GM19328 (cell line): ENCODE data around the gene OR3A2.
"Not testable (repeated sequence)": the region's sequence is repeated elsewhere in the genome, so short reads cannot be mapped to it uniquely, and the experiment has no call there.

Experiments
- ATAC-seq: cut with Tn5 transposase; IDR thresholded peaks from one replicate; pipeline ENCODE4 v1.9.1; 2021; ENCODE audit warnings: mild to moderate bottlenecking, moderate library complexity; ENCODE audit not compliant: unreplicated experiment

OR3A2 gene

DNA sequence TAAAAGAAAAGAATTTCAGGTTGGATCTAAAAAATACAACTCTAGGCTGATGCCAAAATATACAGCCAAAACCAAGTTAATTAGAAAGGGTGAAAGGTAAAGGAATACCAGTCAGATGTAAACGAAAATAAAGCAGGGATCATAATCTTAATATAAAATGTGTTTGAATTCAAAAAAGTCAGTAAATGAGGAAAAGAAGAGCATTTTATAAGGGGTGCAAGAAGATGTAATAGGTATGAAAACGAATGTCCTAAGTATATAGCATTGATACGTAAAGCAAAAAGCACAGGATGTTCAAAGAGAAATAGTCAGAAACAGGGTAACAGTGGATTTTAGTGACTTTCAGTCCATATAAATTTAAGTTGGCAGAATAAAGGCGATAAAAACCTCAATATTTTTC, 90.5 kb downstream of the OR3A2 start:
- ATAC-seq = no peak

DNA sequence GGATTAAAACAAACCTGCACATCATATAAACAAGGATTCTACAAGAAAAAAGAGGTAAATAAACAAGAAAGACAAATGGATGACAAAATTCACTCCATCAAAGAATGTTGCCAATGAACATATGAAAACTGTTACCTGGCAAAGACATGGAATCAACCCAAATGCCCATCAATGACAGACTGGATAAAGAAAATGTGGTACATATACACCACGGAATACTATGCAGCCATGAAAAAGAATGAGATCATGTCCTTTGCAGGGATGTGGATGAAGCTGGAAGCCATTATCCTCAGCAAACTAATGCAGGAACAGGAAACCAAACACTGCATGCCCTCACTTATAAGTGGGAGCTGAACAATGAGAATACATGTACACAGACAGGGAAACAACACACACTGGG, 92.6 kb downstream of the OR3A2 start:
- not testable (repeated sequence) for ATAC-seq

GRCh38 chr17:3282901-3283300, 103.2 kb downstream of the OR3A2 start:
- no peak for ATAC-seq

- no peak for ATAC-seq
Measured at GRCh38 chr17:3276126-3276525, 110.0 kb downstream of the OR3A2 start.

DNA sequence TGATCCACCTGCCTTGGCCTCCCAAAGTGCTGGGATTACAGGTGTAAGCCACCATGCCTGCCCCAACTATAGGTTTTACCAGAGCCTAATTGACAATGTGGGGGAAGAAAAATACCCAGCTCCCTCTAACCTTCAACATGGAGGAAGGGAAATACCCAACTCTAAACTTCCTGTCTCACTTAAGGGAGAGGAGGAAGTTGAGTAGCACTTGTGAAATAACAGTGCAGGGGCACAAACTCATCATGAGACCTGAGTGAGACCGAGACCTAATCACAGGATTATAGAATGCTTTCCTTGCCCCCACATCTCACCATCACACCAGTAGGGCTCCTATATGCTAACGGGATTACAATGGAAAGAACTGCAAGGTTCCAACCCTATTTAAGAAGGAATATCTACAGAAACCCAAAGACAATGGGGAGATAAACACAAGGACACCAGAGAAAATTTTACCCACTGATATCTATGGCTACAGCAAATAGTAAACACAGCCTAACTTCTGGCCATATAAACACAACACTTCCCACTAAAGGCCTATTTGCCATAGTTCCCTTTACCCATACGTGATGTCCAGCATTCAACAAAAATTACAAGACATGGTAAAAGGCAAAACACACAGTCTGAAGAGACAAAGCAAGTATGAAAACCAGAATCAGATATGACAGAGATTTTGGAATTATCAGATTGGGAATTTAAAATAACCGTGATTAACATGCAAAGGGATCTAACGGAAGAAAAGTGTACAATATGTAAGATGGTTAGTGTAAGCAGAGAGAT, 114.8 kb downstream of the OR3A2 start:
- ATAC-seq = no peak

- ATAC-seq = no peak
Measured at GRCh38 chr17:3260600-3260999, 125.5 kb downstream of the OR3A2 start.

DNA sequence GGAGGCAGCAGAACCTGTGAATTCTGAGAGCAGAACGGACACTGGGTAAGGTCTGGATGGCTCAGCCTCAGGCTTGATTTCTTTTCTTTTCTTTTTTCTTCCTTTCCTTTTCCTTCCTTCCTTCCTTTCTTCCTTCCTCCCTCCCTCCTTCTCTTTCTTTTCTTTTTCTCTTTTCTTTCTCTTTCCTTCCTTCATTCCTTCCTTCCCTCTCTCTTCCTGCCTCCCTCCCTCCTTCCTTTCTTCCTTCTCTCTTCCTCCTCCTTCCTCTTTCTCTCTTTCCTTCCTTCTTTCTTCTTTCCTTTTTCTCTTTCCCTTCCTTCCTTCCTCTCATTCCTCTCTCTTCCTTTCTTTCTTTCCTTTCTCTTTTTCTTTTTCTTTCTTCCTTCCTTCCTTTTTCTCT, 125.9 kb downstream of the OR3A2 start:
- ATAC-seq = no peak

GRCh38 chr17:3256575-3256974, 129.5 kb downstream of the OR3A2 start:
- no peak for ATAC-seq

DNA sequence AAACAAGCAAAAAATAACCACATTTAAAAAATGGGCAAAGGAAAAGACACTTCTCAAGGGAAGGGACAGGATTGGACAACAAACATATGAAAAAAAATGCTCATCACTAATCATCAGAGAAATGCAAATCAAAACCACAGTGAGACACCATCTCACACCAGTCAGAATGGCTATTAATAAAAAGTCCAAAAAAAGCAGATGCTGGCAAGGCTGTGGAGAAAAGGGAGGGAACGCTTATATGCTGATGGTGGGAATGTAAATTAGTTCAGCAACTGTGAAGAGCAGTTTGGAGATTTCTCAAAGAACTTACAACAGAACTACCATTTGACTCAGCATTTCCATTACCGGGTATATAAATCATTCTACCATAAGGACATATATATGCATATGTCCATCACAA, 137.1 kb downstream of the OR3A2 start:
- ATAC-seq = not testable (repeated sequence)

DNA sequence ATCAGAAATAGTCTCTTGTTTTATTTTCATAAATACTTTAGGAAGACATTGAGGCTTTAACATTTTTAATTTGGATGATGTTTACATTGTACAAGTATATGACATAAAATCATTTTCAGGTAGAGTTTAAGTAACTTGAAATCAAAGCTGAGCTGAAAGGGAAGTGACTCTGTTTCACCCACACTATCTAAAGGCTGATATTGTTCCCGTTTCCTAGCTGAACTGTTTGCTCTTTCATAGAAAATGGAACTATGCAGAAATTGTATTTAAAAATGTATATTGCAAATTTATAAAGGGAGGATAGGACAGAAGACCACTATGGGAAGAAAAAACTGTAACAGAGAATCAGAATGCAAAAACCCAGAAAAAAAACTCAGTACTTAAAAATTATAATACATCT, 141.3 kb downstream of the OR3A2 start:
- ATAC-seq = not testable (repeated sequence)

DNA sequence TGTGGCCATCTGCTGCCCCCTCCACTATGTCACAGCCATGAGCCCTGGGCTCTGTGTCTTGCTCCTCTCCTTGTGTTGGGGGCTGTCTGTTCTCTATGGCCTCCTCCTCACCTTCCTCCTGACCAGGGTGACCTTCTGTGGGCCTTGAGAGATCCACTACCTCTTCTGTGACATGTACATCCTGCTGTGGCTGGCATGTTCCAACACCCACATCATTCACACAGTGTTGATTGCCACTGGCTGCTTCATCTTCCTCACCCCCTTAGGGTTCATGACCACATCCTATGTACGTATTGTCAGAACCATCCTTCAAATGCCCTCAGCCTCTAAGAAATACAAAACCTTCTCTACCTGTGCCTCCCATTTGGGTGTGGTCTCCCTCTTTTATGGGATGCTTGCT, 145.1 kb downstream of the OR3A2 start:
- not testable (repeated sequence) for ATAC-seq

DNA sequence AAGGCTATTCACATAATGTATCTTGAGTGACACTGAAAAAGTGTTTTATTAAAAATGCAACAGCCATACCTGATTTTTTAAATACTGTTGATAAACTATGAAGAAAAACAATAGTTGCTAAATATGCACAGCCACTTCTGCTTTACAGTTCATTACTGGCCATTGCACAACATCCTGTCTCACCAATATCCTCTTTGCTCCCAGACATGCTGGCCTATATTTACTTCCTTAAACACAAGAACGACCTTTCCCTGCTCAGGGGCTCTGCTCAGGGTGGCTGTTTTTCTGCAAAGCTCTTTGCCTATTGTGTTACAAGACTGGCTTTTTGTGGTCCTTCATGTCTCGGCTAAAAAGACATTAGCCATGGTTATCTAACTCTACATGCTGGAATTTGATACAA, 147.4 kb downstream of the OR3A2 start:
- not testable (repeated sequence) for ATAC-seq

DNA sequence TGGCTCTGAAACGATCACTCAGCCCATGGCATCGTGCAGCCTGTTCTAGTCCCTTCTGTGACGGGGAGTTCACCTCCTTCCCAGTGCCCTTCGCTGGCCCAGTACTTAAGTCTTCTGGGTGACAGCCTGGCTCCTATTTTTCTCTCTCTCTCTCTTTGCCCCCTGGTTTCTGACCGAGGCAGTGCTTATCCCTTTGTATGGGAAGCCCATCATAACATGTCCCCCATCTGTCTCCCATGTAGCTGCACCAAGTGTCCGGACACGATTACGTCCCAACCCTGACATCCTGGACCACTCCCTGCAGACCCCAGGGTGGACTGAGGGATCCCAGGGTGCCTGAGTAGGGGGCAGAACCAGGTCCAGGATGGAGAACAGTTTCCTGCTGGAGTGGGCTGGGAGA, 153.8 kb downstream of the OR3A2 start:
- not testable (repeated sequence) for ATAC-seq
